DND-41 (cell line): ENCODE results near the gene MYBPHL.

ENCODE experiments used
- EZH2 ChIP-seq: IDR thresholded peaks from 3 replicates; pipeline ENCODE4 v1.6.1; 2012; ENCODE audit warnings: borderline replicate concordance, low read depth, mild to moderate bottlenecking, moderate library complexity, low read length, inconsistent platforms; ENCODE audit not compliant: severe bottlenecking
- TF ChIP-seq, protein P1 (sequence below): IDR thresholded peaks from 2 replicates; pipeline ENCODE4 v1.5.1; 2012; ENCODE audit warnings: borderline replicate concordance, low read length, moderate library complexity, mild to moderate bottlenecking; ENCODE audit not compliant: poor library complexity, severe bottlenecking; ENCODE audit errors: extremely low read depth

DNA sequence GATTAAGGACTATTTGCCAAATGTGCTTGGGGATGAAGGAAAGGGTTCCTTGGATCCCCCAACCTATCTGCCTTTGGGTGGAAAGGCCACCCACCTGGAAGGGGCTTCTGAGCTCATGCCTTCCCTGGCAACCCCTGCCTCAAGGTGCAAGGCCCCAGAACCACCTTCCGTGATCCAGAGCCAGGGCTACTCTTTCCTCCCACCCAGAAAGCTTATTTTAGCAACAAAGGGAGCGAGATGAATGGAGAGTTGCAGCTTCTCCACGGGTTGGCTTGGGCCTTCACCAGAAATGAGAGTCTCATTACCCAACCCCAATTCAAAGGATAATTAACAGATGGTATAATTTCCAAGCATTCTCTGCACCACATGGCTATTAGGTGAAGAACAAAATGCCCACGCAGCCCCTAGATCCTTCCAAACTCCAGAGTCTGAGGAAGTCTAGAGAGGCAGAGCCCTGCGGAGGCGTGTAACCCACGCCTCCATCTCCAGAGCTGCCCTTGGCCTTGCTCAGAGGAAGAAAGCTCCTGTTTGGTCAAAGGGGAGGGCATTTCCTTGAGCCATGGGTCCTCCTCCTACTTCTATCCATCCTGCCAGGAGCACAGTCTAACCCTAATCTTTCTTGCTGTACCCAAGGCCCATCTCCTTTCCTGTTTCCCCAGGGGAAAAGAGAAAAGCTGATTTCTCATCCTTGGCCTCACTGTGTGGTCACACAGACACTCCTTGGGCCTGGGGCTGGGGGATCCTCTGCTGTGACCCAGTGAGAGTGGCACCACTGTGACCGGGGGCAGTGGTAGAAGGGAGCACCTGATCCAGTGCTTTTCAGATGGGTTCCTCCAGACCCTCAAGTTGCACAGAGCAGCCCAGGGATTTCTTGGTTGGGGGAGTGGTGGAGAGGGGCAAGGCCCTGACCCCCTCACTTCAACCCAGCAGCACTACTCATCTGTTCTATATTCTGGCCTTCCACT is 59.1 kb downstream of the MYBPHL start:
- TF ChIP-seq, protein P1, sequence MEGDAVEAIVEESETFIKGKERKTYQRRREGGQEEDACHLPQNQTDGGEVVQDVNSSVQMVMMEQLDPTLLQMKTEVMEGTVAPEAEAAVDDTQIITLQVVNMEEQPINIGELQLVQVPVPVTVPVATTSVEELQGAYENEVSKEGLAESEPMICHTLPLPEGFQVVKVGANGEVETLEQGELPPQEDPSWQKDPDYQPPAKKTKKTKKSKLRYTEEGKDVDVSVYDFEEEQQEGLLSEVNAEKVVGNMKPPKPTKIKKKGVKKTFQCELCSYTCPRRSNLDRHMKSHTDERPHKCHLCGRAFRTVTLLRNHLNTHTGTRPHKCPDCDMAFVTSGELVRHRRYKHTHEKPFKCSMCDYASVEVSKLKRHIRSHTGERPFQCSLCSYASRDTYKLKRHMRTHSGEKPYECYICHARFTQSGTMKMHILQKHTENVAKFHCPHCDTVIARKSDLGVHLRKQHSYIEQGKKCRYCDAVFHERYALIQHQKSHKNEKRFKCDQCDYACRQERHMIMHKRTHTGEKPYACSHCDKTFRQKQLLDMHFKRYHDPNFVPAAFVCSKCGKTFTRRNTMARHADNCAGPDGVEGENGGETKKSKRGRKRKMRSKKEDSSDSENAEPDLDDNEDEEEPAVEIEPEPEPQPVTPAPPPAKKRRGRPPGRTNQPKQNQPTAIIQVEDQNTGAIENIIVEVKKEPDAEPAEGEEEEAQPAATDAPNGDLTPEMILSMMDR: no peak
- no peak for TF ChIP-seq EZH2
